ENCODE results near the gene EXO5. TPM values are rescaled to one million over a fixed set of nuclear protein-coding genes. Genes with fewer than 3 reads are reported as not detected.

The EXO5 gene
- 3.3 to 5.1 TPM (median 4.4 TPM) in 5 replicates for total RNA-seq (2022; extraction: Qiagen RNA extraction)

GRCh38 chr1:40508375-40509341, at the start of gene EXO5:
Gene EXO5 (plus strand): TSS chr1:40508767. CDS start chr1:40514545, 5,778 bp downstream.

GRCh38 chr1:40476924-40477677, 31.5 kb upstream of the EXO5 start, which contains the start of gene ZFP69:
Gene ZFP69 (plus strand): TSS chr1:40477290. CDS start chr1:40479362, 2,072 bp downstream.

GRCh38 chr1:40531381-40532061, 23.0 kb downstream of the EXO5 start, which contains the start of gene ZNF684:
Gene ZNF684 (plus strand): TSS chr1:40531637. CDS start chr1:40533167, 1,530 bp downstream.

Other genes starting within 250 kb of the EXO5 start
- 0.17 to 0.25 TPM (median 0.19 TPM) in 5 replicates for gene COL9A2, start 191.5 kb upstream of the EXO5 start, total RNA-seq (2022; extraction: Qiagen RNA extraction)
- gene SMAP2, start 135.0 kb upstream of the EXO5 start, total RNA-seq (2022; extraction: Qiagen RNA extraction): 8.9 to 10.7 TPM (median 9.3 TPM) in 5 replicates
- gene ZFP69B, start 58.3 kb upstream of the EXO5 start, total RNA-seq (2022; extraction: Qiagen RNA extraction): 1.4 to 2.2 TPM (median 2.1 TPM) in 5 replicates
- gene ZFP69, start 31.5 kb upstream of the EXO5 start, total RNA-seq (2022; extraction: Qiagen RNA extraction): not detected in 5 replicates
- gene ZNF684, start 22.9 kb downstream of the EXO5 start, total RNA-seq (2022; extraction: Qiagen RNA extraction): 1.7 to 2.3 TPM (median 1.9 TPM) in 5 replicates
- 0.78 to 1.5 TPM (median 1.3 TPM) in 5 replicates for gene RIMS3, start 156.9 kb downstream of the EXO5 start, total RNA-seq (2022; extraction: Qiagen RNA extraction)
- 29.6 to 42.0 TPM (median 39.7 TPM) in 5 replicates for gene NFYC, start 182.9 kb downstream of the EXO5 start, total RNA-seq (2022; extraction: Qiagen RNA extraction)

Measured in A549 treated with dexamethasone at 1 μM for 4 hours (cell line).